Natural killer cell (primary cell): ENCODE measurements around the gene CASK. TPM values are rescaled to one million over a fixed set of nuclear protein-coding genes. Genes with fewer than 3 reads are reported as not detected.
A peak's percentile ranks its signal among the peaks of the same experiment; 100 is the strongest.

Source experiments
- ATAC-seq, 3 donors: fragments of 150-1000 bp in 2 of 3; fragments of 200-7000 bp in 1 of 3; cut with Tn5 transposase; 1 replicate in 1 of 3; 2 replicates in 2 of 3; pipeline ENCODE4 v1.10.0; 2021; ENCODE audit warnings: mild to moderate bottlenecking in 2 of 3, moderate library complexity in 2 of 3
- DNase-seq, 2 donors: peaks; one replicate each; pipeline versions ENCODE4 v3.0.0 to v3.0.0-alpha.2; 2013 to 2021; ENCODE audit warnings: mixed read lengths in 1 of 2
- H3K27ac ChIP-seq: one replicate; pipeline ENCODE4 v1.5.1; 2013; ENCODE audit warnings: mild to moderate bottlenecking, low read length
- H3K27me3 ChIP-seq: one replicate; pipeline ENCODE4 v1.6.1; 2013; ENCODE audit warnings: low read length; ENCODE audit not compliant: control insufficient read depth, insufficient read depth
- H3K36me3 ChIP-seq: one replicate; pipeline ENCODE4 v1.6.1; 2013; ENCODE audit warnings: low read length; ENCODE audit not compliant: control insufficient read depth, insufficient read depth
- H3K4me1 ChIP-seq: one replicate; pipeline ENCODE4 v1.6.1; 2013; ENCODE audit warnings: low read length; ENCODE audit not compliant: control insufficient read depth, insufficient read depth
- H3K4me3 ChIP-seq: one replicate; pipeline ENCODE4 v1.5.1; 2013; ENCODE audit warnings: low read length
- H3K9me3 ChIP-seq: one replicate; pipeline ENCODE4 v1.6.1; 2013; ENCODE audit warnings: low read length; ENCODE audit not compliant: control insufficient read depth, insufficient read depth
- H3K27ac Mint-ChIP-seq, 2 donors: one replicate each; pipeline ENCODE4 v1.8.0; 2022; ENCODE audit warnings: mild to moderate bottlenecking in 2 of 2, mixed read lengths in 2 of 2, moderate library complexity in 1 of 2
- H3K27me3 Mint-ChIP-seq, 2 donors: one replicate each; pipeline ENCODE4 v1.8.0; 2022; ENCODE audit warnings: low read depth in 2 of 2, mixed read lengths in 2 of 2
- H3K36me3 Mint-ChIP-seq: one replicate; pipeline ENCODE4 v1.8.0; 2022; ENCODE audit warnings: mixed read lengths
- H3K4me1 Mint-ChIP-seq, 2 donors: one replicate each; pipeline ENCODE4 v1.8.0; 2022; ENCODE audit warnings: mixed read lengths in 2 of 2
- H3K4me3 Mint-ChIP-seq: one replicate; pipeline ENCODE4 v1.8.0; 2022; ENCODE audit warnings: mild to moderate bottlenecking, moderate library complexity, mixed read lengths
- H3K9me3 Mint-ChIP-seq, 2 donors: one replicate each; pipeline ENCODE4 v1.8.0; 2022; ENCODE audit warnings: mixed read lengths in 2 of 2
- WGBS: methylation state at CpG from one replicate; pipeline ENCODE4 v1.1.7; 2013; ENCODE audit warnings: missing lambda C conversion rate; ENCODE audit not compliant: insufficient coverage; 5-methylcytosine and 5-hydroxymethylcytosine counted together
- intact Hi-C: fragments of 100-400 bp; cut with micrococcal nuclease; formaldehyde crosslinking; loops from one replicate; pipeline ENCODE4 v1.14.2; 2022
- total RNA-seq, 4 donors: library from RNA; stranded (reverse); fragments of 120-200 nt in 1 of 4; gene quantifications; one replicate each; pipeline versions ENCODE4 v1.2.3 to v1.2.4, GENCODE V29; 2013 to 2022
- TF ChIP-seq, protein P1 (sequence below): fragments of 200-600 bp; IDR thresholded peaks from one replicate; pipeline ENCODE4 v1.8.0; 2022; ENCODE audit warnings: antibody characterized with exemption

Gene CASK
- total RNA-seq, 3 donors from 2014 or later (not counting 1 experiment from before 2014, with no cell fraction given) = 23.5 to 27.9 (median 25.6) TPM

DNA sequence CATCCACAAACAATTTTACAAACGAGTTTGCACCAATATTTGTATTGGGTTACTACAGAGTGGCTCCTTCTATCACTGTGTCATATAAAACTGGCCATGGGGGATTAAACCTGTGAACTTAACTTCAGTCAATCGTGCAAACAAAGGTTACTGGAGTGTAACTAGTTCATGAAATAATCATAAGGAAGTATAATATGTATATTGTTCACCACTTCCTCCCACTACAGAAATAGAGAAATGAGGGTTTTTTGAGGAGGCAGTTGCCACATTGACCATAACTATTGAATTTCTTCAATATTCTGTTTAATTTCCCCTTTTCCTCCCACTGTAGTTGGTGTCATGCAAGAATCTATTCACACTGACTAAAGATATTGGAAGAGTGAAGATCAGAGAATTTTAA lies 199.5 kb downstream of the CASK start, which contains the start of gene GPR82:
GPR82 (plus strand) TSS at position 356 of the 400 bp plus-strand sequence. CDS start 2,846 bp downstream, outside the sequence.
- WGBS = no CpG with 5 or more reads among the region's 2 CpGs
- Mint-ChIP-seq H3K4me3 (peak within 1 kb of the TSS; percentile 42), H3K9me3 (no peaks in the 10 kb centered on the region), H3K4me1 (peaks cover 33 to 44% of the 10 kb centered on the region in 2 donors), H3K36me3 (peaks cover 7% of the 10 kb centered on the region), H3K27ac (peak within 1 kb of the TSS in 1 of 2 donors; percentile 44), H3K27me3 (peaks cover 9 to 26% of the 10 kb centered on the region in 2 donors)
- H3K27ac ChIP-seq = no peak within 1 kb of the TSS
- peak within 1 kb of the TSS; percentile 31 for H3K4me3 ChIP-seq
- H3K27me3 ChIP-seq = no peaks in the 10 kb centered on the region
- intact Hi-C loops = no loop called here
- no peaks in the 10 kb centered on the region for H3K36me3 ChIP-seq
- peaks cover 26% of the 10 kb centered on the region for H3K4me1 ChIP-seq
- H3K9me3 ChIP-seq = peaks cover 5% of the 10 kb centered on the region
- TF ChIP-seq, protein P1, sequence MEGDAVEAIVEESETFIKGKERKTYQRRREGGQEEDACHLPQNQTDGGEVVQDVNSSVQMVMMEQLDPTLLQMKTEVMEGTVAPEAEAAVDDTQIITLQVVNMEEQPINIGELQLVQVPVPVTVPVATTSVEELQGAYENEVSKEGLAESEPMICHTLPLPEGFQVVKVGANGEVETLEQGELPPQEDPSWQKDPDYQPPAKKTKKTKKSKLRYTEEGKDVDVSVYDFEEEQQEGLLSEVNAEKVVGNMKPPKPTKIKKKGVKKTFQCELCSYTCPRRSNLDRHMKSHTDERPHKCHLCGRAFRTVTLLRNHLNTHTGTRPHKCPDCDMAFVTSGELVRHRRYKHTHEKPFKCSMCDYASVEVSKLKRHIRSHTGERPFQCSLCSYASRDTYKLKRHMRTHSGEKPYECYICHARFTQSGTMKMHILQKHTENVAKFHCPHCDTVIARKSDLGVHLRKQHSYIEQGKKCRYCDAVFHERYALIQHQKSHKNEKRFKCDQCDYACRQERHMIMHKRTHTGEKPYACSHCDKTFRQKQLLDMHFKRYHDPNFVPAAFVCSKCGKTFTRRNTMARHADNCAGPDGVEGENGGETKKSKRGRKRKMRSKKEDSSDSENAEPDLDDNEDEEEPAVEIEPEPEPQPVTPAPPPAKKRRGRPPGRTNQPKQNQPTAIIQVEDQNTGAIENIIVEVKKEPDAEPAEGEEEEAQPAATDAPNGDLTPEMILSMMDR = no peak
- no peak for DNase-seq
- ATAC-seq = peak in 1 of 3 donors; percentile 15

DNA sequence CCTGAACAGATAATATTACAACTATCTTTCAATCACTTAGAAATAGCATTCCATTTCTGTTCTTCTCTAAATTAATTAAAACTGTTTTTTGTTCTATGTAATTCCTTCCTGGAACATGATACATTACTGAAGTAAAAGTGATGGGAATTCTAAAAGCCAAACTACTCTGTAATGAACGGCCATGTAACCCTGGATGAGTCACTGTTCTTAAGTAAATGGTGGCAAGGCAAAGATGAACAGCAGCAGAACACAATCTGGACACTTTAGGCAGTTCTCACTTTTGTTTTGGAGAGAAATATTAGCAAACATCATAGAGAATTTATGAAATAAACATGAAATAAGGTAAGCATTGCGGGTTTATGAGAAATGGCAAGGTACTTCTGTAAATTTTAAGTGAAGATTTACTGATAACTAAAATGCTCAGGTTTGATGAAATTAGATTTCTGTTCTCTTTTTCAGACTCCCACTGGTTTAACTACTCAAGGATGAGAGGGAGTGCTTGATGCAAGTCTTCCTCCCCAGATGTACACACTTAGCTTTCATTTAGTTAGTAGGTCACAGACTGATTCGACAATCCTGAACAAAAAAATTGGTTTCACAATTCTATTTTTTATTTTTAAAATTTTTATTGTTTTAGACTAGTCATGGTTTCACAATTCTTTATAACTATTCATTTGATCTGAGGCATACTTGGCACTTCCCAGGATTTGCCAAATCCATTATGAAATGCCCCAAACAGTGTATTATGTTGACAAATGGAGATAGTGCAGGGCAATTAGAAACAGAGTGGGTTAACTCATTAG lies 200.3 kb downstream of the CASK start:
- no peak overlapping the region for H3K27ac ChIP-seq
- 25% methylated on average over 1 of the region's 3 CpGs for WGBS
- H3K9me3 Mint-ChIP-seq = no peaks in the 10 kb centered on the region
- H3K27me3 Mint-ChIP-seq = peaks cover 9 to 26% of the 10 kb centered on the region in 2 donors
- no peak overlapping the region for H3K4me3 Mint-ChIP-seq
- TF ChIP-seq, protein P1 = no peak
- no peak overlapping the region for H3K4me3 ChIP-seq
- ATAC-seq (no peak), DNase-seq (no peak)
- peaks cover 7% of the 10 kb centered on the region for H3K36me3 Mint-ChIP-seq
- H3K27ac Mint-ChIP-seq = peak overlapping the region in 1 of 2 donors; percentile 54
- H3K27me3 ChIP-seq = no peaks in the 10 kb centered on the region
- H3K36me3 ChIP-seq = no peaks in the 10 kb centered on the region
- H3K9me3 ChIP-seq = peaks cover 8% of the 10 kb centered on the region
- intact Hi-C loops = no loop called here
- H3K4me1 Mint-ChIP-seq = peaks cover 33 to 49% of the 10 kb centered on the region in 2 donors
- peaks cover 33% of the 10 kb centered on the region for H3K4me1 ChIP-seq

DNA sequence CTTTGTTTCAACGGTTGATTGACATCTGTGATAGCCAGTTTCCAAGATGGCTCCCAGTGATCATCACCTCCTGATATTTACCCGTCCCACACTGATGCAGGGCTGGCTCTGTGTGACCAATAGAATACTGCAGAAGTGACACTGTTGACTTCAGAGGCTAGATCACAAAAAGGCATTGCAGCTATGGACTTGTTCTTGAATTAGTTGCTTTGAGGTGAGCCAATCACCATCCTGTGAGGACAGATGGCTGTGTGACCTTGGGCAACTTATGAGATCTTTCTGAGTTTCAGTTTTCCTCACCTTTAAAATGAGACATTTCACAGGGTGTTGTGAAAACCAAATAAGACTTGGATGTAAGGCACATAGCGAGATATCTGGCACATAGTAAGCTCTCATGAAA lies 201.1 kb downstream of the CASK start:
- no peaks in the 10 kb centered on the region for H3K36me3 ChIP-seq
- peak overlapping the region in 1 of 2 donors; percentile 54 for H3K27ac Mint-ChIP-seq

More for the DNA sequence above, 201.1 kb downstream of the CASK start:
- peaks cover 9 to 20% of the 10 kb centered on the region in 2 donors for H3K27me3 Mint-ChIP-seq
- Histone ChIP-seq H3K4me3 (no peak overlapping the region), H3K27me3 (no peaks in the 10 kb centered on the region), H3K27ac (no peak overlapping the region), H3K9me3 (peaks cover 9% of the 10 kb centered on the region), H3K4me1 (peaks cover 39% of the 10 kb centered on the region)
- no peak for ATAC-seq
- intact Hi-C loops = no loop called here
- H3K4me1 Mint-ChIP-seq = peaks cover 35 to 52% of the 10 kb centered on the region in 2 donors
- no peak for DNase-seq
- 78% methylated on average over 3 of the region's 3 CpGs for WGBS
- peak overlapping the region; percentile 0 for H3K4me3 Mint-ChIP-seq
- no peaks in the 10 kb centered on the region for H3K9me3 Mint-ChIP-seq
- peaks cover 3% of the 10 kb centered on the region for H3K36me3 Mint-ChIP-seq
- TF ChIP-seq, protein P1 = no peak
